ENCODE measurements around the gene BANF2. TPM values are rescaled to one million over a fixed set of nuclear protein-coding genes. Genes with fewer than 3 reads are reported as not detected.
"Not testable (repeated sequence)": the region's sequence is repeated elsewhere in the genome, so short reads cannot be mapped to it uniquely, and the experiment has no call there.

BANF2 gene
- polyA plus RNA-seq (2013, experiment 1 of 2; ENCODE audit: insufficient read length), result not detected
- not detected for polyA plus RNA-seq (2013, experiment 2 of 2; ENCODE audit: insufficient read length)

- no peak for DNase-seq
Measured at GRCh38 chr20:17699931-17700351, at the start of gene BANF2. BANF2 (plus strand) TSS chr20:17699966; CDS start chr20:17725026, 25,060 bp downstream.

- no peak for DNase-seq
Measured at GRCh38 chr20:17650301-17651128, 49.3 kb upstream of the BANF2 start.

- no peak for DNase-seq
Measured at GRCh38 chr20:17651129-17651759, 48.5 kb upstream of the BANF2 start.

- DNase-seq, result no peak
Measured at GRCh38 chr20:17651760-17652388, 47.9 kb upstream of the BANF2 start.

- no peak for DNase-seq
Measured at GRCh38 chr20:17652411-17652810, 47.4 kb upstream of the BANF2 start.

GRCh38 chr20:17653835-17654648 lies 45.7 kb upstream of the BANF2 start:
- DNase-seq, result no peak

- DNase-seq, result peak; percentile 69
Measured at GRCh38 chr20:17654649-17655285, 45.0 kb upstream of the BANF2 start.

GRCh38 chr20:17655286-17655651 lies 44.5 kb upstream of the BANF2 start:
- peak; percentile 67 for DNase-seq

GRCh38 chr20:17655865-17656479 lies 43.8 kb upstream of the BANF2 start:
- peak; percentile 58 for DNase-seq

GRCh38 chr20:17657079-17657825 lies 42.5 kb upstream of the BANF2 start:
- no peak for DNase-seq

- no peak for DNase-seq
Measured at GRCh38 chr20:17657898-17658647, 41.7 kb upstream of the BANF2 start.

GRCh38 chr20:17658648-17658993 lies 41.1 kb upstream of the BANF2 start:
- no peak for DNase-seq

- not testable (repeated sequence) for DNase-seq
Measured at GRCh38 chr20:17659344-17659743, 40.4 kb upstream of the BANF2 start.

GRCh38 chr20:17659801-17660200 lies 40.0 kb upstream of the BANF2 start:
- no peak for DNase-seq

GRCh38 chr20:17660667-17661066 lies 39.1 kb upstream of the BANF2 start:
- no peak for DNase-seq

- peak; percentile 62 for DNase-seq
Measured at GRCh38 chr20:17661121-17661744, 38.5 kb upstream of the BANF2 start.

- peak; percentile 95 for DNase-seq
Measured at GRCh38 chr20:17662333-17663039, 37.3 kb upstream of the BANF2 start.

GRCh38 chr20:17663040-17663399 lies 36.7 kb upstream of the BANF2 start:
- DNase-seq, result no peak

- DNase-seq, result no peak
Measured at GRCh38 chr20:17663486-17663885, 36.3 kb upstream of the BANF2 start.
